C4-2B (cell line): ENCODE results near the gene PGS1.

Source experiments
- CTCF ChIP-seq: fragments of 450-650 bp; conservative IDR thresholded peaks from 2 replicates; pipeline ENCODE4 v1.5.1; 2017; ENCODE audit warnings: mild to moderate bottlenecking
- ZFX ChIP-seq: fragments of 450-650 bp; IDR thresholded peaks from 2 replicates; pipeline ENCODE4 v1.6.1; 2017

DNA sequence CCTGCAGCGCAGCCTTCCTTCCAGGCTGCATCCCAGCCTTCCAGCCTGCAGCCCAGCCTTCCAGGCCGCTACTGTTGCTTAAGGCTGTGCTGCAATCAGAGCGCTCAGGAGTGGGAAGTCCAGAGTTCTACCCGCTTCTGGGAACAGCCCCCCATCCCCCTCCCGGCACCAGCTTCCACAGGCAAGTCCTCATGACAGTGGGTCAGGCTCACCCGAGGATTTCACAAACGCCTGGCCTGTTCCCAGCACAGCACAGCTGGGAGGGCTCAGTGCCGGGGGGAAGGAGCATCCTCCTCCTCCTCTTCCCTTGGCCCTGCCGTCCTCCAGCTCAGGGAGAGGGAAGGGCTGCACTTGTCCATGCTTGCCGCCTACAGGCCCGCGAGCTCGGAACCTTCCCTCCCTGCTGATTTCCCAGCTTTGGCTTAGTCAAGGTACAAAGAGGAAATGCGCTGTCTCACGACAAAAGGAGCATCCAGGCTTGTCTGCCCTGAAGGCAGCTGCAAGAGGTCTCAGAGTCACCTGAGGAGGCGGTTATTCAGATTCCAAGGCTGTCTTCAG is 26.9 kb upstream of the PGS1 start:
- TF ChIP-seq CTCF (no peak), ZFX (no peak)
